HEK293 (cell line): ENCODE data around the gene GPR39.

Experiments used
- CTCF ChIA-PET: fragments of 350-600 bp; formaldehyde crosslinking; extraction: SDS; loops from one replicate; lab custom pipeline; 2021; ENCODE audit warnings: antibody characterized with exemption; lab: Yijun Ruan, JAX
- POLR2A ChIA-PET: fragments of 300-600 bp; formaldehyde crosslinking; extraction: SDS; loops from one replicate; lab custom pipeline; 2020; ENCODE audit warnings: antibody characterized with exemption, inconsistent platforms; lab: Yijun Ruan, JAX
- H3K27ac ChIP-seq: fragments of 200-500 bp; sonication (Bioruptor generic); 2 replicates; pipeline ENCODE4 v1.5.1; 2014; ENCODE audit warnings: low read depth, low read length, control low read depth, inconsistent platforms; ENCODE audit errors: extremely low read depth
- H3K36me3 ChIP-seq, 2 experiments: fragments of 200-500 bp in 1 of 2; sonication (Bioruptor generic) in 1 of 2; 1 replicate in 1 of 2; 2 replicates in 1 of 2; pipeline ENCODE4 v1.5.1; 2014 to 2017; ENCODE audit warnings: inconsistent platforms in 2 of 2, low read length in 2 of 2; ENCODE audit not compliant: control insufficient read depth in 2 of 2, insufficient read depth in 1 of 2
- H3K4me1 ChIP-seq: fragments of 200-500 bp; sonication (Bioruptor generic); 2 replicates; pipeline ENCODE4 v1.5.1; 2014; ENCODE audit warnings: mild to moderate bottlenecking, low read length, inconsistent platforms; ENCODE audit not compliant: control insufficient read depth, insufficient read depth
- H3K4me3 ChIP-seq: 2 replicates; pipeline ENCODE4 v1.5.1; 2011; ENCODE audit warnings: low read depth, mild to moderate bottlenecking, control low read depth, low read length, moderate library complexity
- H3K9me3 ChIP-seq: fragments of 200-500 bp; sonication (Bioruptor generic); 2 replicates; pipeline ENCODE4 v1.5.1; 2014; ENCODE audit warnings: low read depth, low read length, inconsistent platforms; ENCODE audit not compliant: control insufficient read depth, insufficient read depth
- FEZF1 ChIP-seq: fragments of 450-650 bp; formaldehyde crosslinking; IDR thresholded peaks from 2 replicates; pipeline ENCODE4 v1.5.1; 2016; ENCODE audit warnings: missing biosample characterization, missing genetic modification characterization
- GLI2 ChIP-seq: fragments of 450-650 bp; formaldehyde crosslinking; IDR thresholded peaks from 2 replicates; pipeline ENCODE4; 2017; ENCODE audit warnings: missing biosample characterization, missing genetic modification characterization, low read depth, borderline replicate concordance
- HOXC10 ChIP-seq: sonication (generic); formaldehyde crosslinking; IDR thresholded peaks from 2 replicates; pipeline ENCODE4 v1.8.1; 2023; ENCODE audit warnings: mild to moderate bottlenecking, missing genetic modification reagents
- KLF16 ChIP-seq: fragments of 450-650 bp; formaldehyde crosslinking; IDR thresholded peaks from 2 replicates; pipeline ENCODE4 v1.5.1; 2017; ENCODE audit warnings: missing biosample characterization, missing genetic modification characterization
- MEIS1 ChIP-seq: sonication (generic); formaldehyde crosslinking; IDR thresholded peaks from 2 replicates; pipeline ENCODE4 v1.8.1; 2022; ENCODE audit warnings: missing genetic modification reagents, mild to moderate bottlenecking, borderline replicate concordance
- ZBTB49 ChIP-seq: fragments of 450-650 bp; formaldehyde crosslinking; IDR thresholded peaks from 2 replicates; pipeline ENCODE4 v1.5.1; 2016; ENCODE audit warnings: missing biosample characterization, missing genetic modification characterization, low read depth
- ZFHX2 ChIP-seq: fragments of 450-650 bp; formaldehyde crosslinking; conservative IDR thresholded peaks from 2 replicates; pipeline ENCODE4 v1.5.1; 2016; ENCODE audit warnings: missing biosample characterization, missing genetic modification characterization
- ZNF202 ChIP-seq: fragments of 450-650 bp; formaldehyde crosslinking; IDR thresholded peaks from 2 replicates; pipeline ENCODE4 v1.5.1; 2016; ENCODE audit warnings: missing biosample characterization, missing genetic modification characterization, borderline replicate concordance
- ZNF311 ChIP-seq: fragments of 450-650 bp; formaldehyde crosslinking; IDR thresholded peaks from 2 replicates; pipeline ENCODE4 v1.5.1; 2017; ENCODE audit warnings: missing biosample characterization, missing genetic modification characterization, borderline replicate concordance
- ZNF335 ChIP-seq: fragments of 450-650 bp; formaldehyde crosslinking; conservative IDR thresholded peaks from 2 replicates; pipeline ENCODE4 v1.5.1; 2016; ENCODE audit warnings: missing biosample characterization, missing genetic modification characterization
- ZNF362 ChIP-seq: fragments of 450-650 bp; formaldehyde crosslinking; IDR thresholded peaks from 2 replicates; pipeline ENCODE4 v1.5.1; 2016; ENCODE audit warnings: missing biosample characterization, missing genetic modification characterization
- ZNF398 ChIP-seq: fragments of 450-650 bp; formaldehyde crosslinking; IDR thresholded peaks from 2 replicates; pipeline ENCODE4 v1.5.1; 2017; ENCODE audit warnings: missing biosample characterization, missing genetic modification characterization
- ZNF514 ChIP-seq: fragments of 450-650 bp; formaldehyde crosslinking; IDR thresholded peaks from 2 replicates; pipeline ENCODE4 v1.5.1; 2016; ENCODE audit warnings: missing biosample characterization, missing genetic modification characterization
- ZNF571 ChIP-seq: fragments of 450-650 bp; formaldehyde crosslinking; IDR thresholded peaks from 2 replicates; pipeline ENCODE4 v1.5.0; 2017; ENCODE audit warnings: missing biosample characterization, missing genetic modification characterization
- ZNF626 ChIP-seq: fragments of 450-650 bp; sonication (Bioruptor Pico); formaldehyde crosslinking; IDR thresholded peaks from 2 replicates; pipeline ENCODE4 v1.5.1; 2018; ENCODE audit warnings: missing biosample characterization, missing genetic modification characterization, inconsistent platforms
- TF ChIP-seq, protein P1 (sequence below): fragments of 450-650 bp; formaldehyde crosslinking; IDR thresholded peaks from 2 replicates; pipeline ENCODE4 v1.5.1; 2016; ENCODE audit warnings: missing biosample characterization, missing genetic modification characterization
- TF ChIP-seq, protein P2 (sequence below): fragments of 450-650 bp; formaldehyde crosslinking; IDR thresholded peaks from 2 replicates; pipeline ENCODE4 v1.5.1; 2017; ENCODE audit warnings: missing biosample characterization, missing genetic modification characterization

GPR39 gene

DNA sequence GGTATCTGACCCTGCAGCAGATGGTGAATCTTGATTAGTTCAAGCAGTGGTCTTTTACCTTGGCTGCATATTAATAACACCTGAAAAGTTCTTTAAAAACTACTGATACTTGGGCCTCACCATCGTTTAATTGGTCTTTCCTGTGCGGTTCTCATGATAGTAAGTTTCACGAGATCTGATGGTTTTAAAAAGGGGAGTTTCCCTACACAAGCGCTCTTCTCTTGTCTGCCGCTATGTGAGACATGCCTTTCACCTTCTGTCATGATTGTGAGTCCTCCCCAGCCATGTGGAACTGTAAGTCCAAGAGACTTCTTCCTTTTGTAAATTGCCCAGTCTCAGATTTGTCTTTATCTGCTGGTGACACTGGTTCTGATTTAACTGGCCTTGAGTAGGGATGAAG lies 151.1 kb downstream of the GPR39 start:
- Histone ChIP-seq H3K4me1 (no peaks in the 10 kb centered on the region), H3K27ac (no peak overlapping the region)
- CTCF ChIA-PET: interaction anchor here (0.6 kb wide), 1 partner anchor 9 kb away, joined by 3 read pairs; no protein-coding TSS in a partner anchor
- TF ChIP-seq FEZF1 (tag by site-specific recombination) (no peak), ZNF398 (no peak), ZNF571 (no peak), ZNF202 (tag by site-specific recombination) (no peak)
- TF ChIP-seq, all 188 proteins: peak for 0
- POLR2A ChIA-PET: no interaction called here
- Histone ChIP-seq H3K9me3 (no peaks in the 10 kb centered on the region), H3K4me3 (no peak overlapping the region), H3K36me3 (no peaks in the 10 kb centered on the region)

DNA sequence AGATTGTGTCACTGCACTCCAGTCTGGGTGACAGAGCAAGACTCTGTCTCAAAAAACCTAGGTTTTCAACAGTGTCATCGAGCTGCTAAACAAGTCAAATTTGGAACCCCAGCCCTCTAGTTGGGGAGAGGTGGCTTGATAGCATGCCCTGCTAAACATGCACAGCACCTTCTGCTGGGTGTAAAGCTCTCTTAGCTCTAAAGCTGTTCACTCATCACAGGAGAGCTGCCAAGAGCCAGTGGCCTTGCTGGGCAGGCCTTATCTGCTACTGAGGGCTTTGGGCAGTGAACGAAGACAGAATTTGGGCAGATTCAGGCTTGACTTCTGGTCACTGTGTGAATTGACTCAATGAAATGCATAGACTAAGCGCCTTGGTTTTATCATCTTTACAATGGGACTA lies 152.1 kb downstream of the GPR39 start:
- no peaks in the 10 kb centered on the region for H3K9me3 ChIP-seq
- no peaks in the 10 kb centered on the region for H3K4me1 ChIP-seq
- no peak overlapping the region for H3K4me3 ChIP-seq
- H3K27ac ChIP-seq: no peak overlapping the region
- POLR2A ChIA-PET: no interaction called here
- CTCF ChIA-PET: no interaction called here
- H3K36me3 ChIP-seq: no peaks in the 10 kb centered on the region
- TF ChIP-seq ZNF626 (tag by site-specific recombination) (no peak), ZNF514 (tag by site-specific recombination) (no peak), ZBTB49 (tag by site-specific recombination) (no peak), ZNF311 (tag by site-specific recombination) (no peak), GLI2 (tag by site-specific recombination) (no peak), ZFHX2 (tag by site-specific recombination) (no peak), KLF16 (no peak), MEIS1 (CRISPR knock-in tag) (no peak), ZNF335 (no peak), HOXC10 (CRISPR knock-in tag) (no peak), ZNF362 (tag by site-specific recombination) (no peak)
- TF ChIP-seq, protein P1, sequence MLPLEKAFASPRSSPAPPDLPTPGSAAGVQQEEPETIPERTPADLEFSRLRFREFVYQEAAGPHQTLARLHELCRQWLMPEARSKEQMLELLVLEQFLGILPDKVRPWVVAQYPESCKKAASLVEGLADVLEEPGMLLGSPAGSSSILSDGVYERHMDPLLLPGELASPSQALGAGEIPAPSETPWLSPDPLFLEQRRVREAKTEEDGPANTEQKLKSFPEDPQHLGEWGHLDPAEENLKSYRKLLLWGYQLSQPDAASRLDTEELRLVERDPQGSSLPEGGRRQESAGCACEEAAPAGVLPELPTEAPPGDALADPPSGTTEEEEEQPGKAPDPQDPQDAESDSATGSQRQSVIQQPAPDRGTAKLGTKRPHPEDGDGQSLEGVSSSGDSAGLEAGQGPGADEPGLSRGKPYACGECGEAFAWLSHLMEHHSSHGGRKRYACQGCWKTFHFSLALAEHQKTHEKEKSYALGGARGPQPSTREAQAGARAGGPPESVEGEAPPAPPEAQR: no peak
- TF ChIP-seq, protein P2, sequence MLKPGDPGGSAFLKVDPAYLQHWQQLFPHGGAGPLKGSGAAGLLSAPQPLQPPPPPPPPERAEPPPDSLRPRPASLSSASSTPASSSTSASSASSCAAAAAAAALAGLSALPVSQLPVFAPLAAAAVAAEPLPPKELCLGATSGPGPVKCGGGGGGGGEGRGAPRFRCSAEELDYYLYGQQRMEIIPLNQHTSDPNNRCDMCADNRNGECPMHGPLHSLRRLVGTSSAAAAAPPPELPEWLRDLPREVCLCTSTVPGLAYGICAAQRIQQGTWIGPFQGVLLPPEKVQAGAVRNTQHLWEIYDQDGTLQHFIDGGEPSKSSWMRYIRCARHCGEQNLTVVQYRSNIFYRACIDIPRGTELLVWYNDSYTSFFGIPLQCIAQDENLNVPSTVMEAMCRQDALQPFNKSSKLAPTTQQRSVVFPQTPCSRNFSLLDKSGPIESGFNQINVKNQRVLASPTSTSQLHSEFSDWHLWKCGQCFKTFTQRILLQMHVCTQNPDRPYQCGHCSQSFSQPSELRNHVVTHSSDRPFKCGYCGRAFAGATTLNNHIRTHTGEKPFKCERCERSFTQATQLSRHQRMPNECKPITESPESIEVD (tag by site-specific recombination): no peak
- TF ChIP-seq, all 188 proteins: peak for 0
